Neutrophil (primary cell): Measurements from ENCODE around the gene KANSL3.
"Not testable (repeated sequence)": the region's sequence is repeated elsewhere in the genome, so short reads cannot be mapped to it uniquely, and the experiment has no call there.

Experiments
- H3K27ac ChIP-seq: fragments of 200-600 bp; sonication (generic); 2 replicates; pipeline ENCODE4 v1.5.1; 2016; ENCODE audit warnings: mild to moderate bottlenecking, moderate library complexity
- H3K27me3 ChIP-seq: fragments of 200-600 bp; sonication (generic); 2 replicates; pipeline ENCODE4 v1.6.0; 2016; ENCODE audit warnings: mild to moderate bottlenecking
- H3K36me3 ChIP-seq: fragments of 200-600 bp; sonication (generic); 2 replicates; pipeline ENCODE4 v1.5.1; 2017
- H3K4me1 ChIP-seq, 2 experiments: fragments of 200-600 bp in 1 of 2; sonication (generic) in 1 of 2; 1 replicate in 1 of 2; 2 replicates in 1 of 2; pipeline versions ENCODE4 v1.5.1 to v1.6.1; 2013 to 2016; ENCODE audit warnings: low read depth in 1 of 2, low read length in 1 of 2, mild to moderate bottlenecking in 1 of 2, moderate library complexity in 1 of 2; ENCODE audit not compliant: control insufficient read depth in 1 of 2, insufficient read depth in 1 of 2
- H3K4me3 ChIP-seq, 2 experiments: fragments of 200-600 bp in 1 of 2; sonication (generic) in 1 of 2; 1 replicate in 1 of 2; 2 replicates in 1 of 2; pipeline ENCODE4 v1.5.1; 2013 to 2016; ENCODE audit warnings: low read depth in 1 of 2, low read length in 1 of 2, mild to moderate bottlenecking in 1 of 2, moderate library complexity in 1 of 2
- H3K9me3 ChIP-seq: fragments of 200-600 bp; sonication (generic); 2 replicates; pipeline ENCODE4 v1.5.1; 2016
- TF ChIP-seq, protein P1 (sequence below): fragments of 200-600 bp; sonication (generic); IDR thresholded peaks from 2 replicates; pipeline ENCODE4 v1.5.1; 2016; ENCODE audit warnings: antibody characterized with exemption

KANSL3 gene

DNA sequence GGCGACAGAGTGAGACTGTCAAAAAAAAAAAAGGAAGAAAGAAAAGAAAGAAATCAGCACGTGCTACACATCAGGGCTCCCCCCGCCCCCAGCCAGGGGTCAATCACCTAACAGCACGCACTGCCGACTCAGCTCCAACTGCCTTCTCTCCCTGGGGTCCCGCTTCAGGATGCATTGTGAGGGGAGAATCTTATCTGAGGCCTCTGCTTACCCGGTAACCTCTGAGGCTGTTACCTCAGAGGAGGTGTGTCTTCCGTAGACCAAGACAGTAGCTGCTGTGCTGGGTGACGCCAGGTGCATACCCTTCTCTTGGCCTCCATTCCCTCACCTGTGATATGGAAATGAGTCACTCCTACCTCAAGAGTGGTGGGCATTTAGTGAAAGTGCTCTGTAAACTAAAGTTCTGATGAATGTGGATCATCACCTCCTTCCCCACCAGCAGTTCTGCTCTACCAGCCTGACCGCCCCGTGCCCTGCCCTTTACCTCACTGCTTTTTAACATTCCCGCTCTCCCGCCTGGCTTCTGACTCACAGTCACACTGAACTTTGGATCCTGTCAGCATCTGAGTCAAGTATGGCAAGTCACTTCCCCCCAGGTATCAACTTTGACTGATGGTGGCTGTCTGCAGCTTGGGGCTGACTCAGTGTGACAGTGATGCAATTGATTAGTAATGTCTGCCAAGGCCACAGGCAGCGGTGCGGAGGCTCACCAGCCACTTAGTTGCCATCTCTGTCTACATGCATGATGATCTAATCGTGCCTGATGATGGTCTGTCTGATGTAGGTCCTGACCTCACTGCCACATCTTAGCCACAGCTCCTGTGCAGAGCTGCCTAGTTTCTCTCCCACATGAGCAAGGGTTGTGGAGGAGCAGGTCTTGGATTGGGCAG is 81.4 kb downstream of the KANSL3 start:
- Histone ChIP-seq H3K27me3 (no peaks in the 10 kb centered on the region), H3K4me3 (no peak overlapping the region), H3K27ac (no peak overlapping the region), H3K9me3 (no peaks in the 10 kb centered on the region), H3K36me3 (peaks cover 23% of the 10 kb centered on the region), H3K4me1 (peaks cover 5% of the 10 kb centered on the region in 2 experiments)
- TF ChIP-seq, protein P1, sequence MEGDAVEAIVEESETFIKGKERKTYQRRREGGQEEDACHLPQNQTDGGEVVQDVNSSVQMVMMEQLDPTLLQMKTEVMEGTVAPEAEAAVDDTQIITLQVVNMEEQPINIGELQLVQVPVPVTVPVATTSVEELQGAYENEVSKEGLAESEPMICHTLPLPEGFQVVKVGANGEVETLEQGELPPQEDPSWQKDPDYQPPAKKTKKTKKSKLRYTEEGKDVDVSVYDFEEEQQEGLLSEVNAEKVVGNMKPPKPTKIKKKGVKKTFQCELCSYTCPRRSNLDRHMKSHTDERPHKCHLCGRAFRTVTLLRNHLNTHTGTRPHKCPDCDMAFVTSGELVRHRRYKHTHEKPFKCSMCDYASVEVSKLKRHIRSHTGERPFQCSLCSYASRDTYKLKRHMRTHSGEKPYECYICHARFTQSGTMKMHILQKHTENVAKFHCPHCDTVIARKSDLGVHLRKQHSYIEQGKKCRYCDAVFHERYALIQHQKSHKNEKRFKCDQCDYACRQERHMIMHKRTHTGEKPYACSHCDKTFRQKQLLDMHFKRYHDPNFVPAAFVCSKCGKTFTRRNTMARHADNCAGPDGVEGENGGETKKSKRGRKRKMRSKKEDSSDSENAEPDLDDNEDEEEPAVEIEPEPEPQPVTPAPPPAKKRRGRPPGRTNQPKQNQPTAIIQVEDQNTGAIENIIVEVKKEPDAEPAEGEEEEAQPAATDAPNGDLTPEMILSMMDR: no peak

DNA sequence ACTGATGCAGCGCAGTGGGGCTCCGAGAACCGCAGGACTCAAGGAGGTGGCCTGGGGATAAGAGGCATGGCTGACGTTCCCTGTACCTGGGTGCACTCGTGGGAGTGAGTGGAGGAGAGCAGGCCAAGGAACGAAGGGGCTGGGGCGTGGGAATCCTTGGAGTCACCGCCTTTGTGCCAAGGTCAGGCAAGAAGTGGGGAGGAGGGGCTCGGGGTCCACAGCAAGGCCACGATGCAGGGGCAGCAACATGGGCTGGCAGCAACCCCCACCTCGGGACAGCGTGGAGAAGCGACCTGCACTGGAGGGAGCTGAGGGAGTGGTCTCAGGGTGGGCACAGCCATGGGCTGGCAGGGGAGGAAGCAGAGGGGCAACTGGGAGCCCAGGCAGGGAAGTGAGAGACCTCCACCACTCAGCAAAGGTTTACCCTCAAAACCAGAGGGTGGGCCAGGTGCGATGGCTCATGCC is 82.9 kb downstream of the KANSL3 start:
- H3K9me3 ChIP-seq: no peaks in the 10 kb centered on the region
- H3K4me3 ChIP-seq: no peak overlapping the region
- H3K27me3 ChIP-seq: no peaks in the 10 kb centered on the region
- TF ChIP-seq, protein P1: no peak
- no peak overlapping the region for H3K27ac ChIP-seq
- H3K4me1 ChIP-seq: peaks cover 5% of the 10 kb centered on the region in 2 experiments
- H3K36me3 ChIP-seq: peaks cover 38% of the 10 kb centered on the region

DNA sequence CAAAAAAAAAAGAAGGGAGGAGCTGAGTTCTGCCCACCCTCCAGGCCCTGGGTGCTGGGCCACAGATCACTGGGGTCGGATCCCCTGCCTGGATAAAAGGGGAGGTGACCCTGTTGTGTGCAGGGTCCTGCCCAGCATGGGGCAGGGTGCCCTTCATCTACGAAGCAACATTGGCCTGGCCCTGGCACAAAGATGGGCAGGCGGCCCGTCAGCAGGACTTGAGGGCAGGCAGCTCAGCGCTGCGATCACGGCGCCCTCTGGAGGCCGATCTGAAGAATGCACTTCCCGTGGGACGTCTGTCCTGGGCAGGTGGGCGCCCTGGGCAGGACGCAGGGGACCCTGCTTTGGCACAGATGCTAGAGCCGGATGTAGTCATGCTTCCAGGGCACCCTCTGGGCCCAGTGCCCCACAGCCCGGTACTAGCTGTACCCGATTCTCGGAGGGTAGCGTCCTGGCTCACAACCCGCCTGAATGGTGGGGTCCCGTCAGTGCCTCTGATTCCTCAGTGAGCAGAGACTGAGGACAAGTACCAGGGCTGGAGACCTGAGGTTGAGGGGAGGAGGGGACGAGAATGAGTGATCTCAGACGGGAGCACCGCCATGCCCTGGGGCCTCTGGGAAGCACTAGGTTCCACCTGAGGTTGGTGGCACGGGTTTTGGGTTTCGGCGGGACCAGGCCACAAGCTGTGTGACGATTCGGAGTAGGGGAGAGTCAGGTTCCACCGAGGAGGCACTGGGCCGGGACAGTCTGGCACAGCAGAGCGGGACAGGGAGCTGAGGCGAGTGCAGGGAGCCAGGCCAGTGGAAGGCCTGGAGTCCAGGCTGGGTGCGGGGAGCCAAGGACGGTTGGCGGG is 83.6 kb downstream of the KANSL3 start:
- Histone ChIP-seq H3K27ac (peak overlapping the region; percentile 23), H3K9me3 (no peaks in the 10 kb centered on the region), H3K4me3 (no peak overlapping the region), H3K36me3 (peaks cover 45% of the 10 kb centered on the region), H3K4me1 (peaks cover 5% of the 10 kb centered on the region in 2 experiments), H3K27me3 (no peaks in the 10 kb centered on the region)
- TF ChIP-seq, protein P1: peak; percentile 90

DNA sequence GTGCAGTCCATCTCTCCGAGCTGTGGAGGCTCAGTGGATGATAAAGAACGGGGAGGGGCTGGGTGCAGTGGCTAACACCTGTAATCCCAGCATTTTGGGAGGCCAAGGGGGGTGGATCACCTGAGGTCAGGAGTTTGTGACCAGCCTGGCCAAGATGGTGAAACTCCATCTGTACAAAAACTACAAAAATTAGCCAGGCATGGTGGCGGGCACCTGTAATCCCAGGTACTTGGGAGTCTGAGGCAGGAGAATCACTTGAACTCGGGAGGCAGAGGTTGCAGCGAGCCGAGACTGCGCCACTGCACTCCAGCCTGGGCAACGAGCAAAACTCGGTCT is 84.2 kb downstream of the KANSL3 start:
- Histone ChIP-seq H3K36me3 (peaks cover 50% of the 10 kb centered on the region), H3K27ac (peak overlapping the region; percentile 23)
- not testable (repeated sequence) for H3K9me3 ChIP-seq, H3K4me1 ChIP-seq, H3K4me3 ChIP-seq, H3K27me3 ChIP-seq

DNA sequence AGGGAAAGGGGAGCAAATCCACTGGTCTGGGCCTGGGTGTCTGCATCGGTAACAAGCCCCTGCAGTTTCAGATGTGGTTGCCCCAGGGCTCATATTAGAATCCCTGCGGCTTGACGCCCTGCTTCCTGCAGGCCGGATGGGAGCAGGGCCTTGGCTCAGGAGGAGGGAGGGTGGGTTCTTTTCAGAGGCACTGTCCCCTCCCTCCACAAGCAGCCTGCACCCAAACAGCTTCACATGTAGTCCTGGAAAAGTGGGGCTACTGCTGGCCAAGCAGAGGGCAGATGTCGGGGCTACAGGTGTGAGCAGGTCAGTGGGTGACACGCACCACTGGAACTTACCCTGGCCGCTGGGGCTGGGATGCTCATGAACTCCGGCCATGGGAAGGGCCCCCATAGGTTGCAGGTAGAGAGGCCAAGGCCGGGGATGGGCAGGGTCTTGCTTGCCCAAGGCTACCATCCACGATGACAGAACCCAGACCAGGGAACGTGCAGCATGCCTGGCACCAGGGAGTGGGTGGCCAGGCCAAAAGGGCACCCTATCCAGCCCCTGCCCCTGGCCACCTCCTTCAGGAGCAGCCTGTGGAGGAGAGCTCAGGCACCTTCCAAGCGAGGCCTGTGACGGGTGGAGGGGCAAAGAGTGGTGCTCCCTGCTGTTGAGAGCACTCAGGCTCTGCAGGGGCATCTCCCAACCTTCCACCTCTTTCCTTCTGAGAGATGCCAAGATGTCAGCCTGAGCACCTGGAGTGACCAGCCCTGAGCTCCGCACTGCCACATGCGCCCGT is 84.7 kb downstream of the KANSL3 start:
- H3K4me1 ChIP-seq: peaks cover 5% of the 10 kb centered on the region in 2 experiments
- no peaks in the 10 kb centered on the region for H3K27me3 ChIP-seq
- H3K36me3 ChIP-seq: peaks cover 56% of the 10 kb centered on the region
- TF ChIP-seq, protein P1: no peak
- no peak overlapping the region for H3K4me3 ChIP-seq
- peak overlapping the region; percentile 23 for H3K27ac ChIP-seq
- H3K9me3 ChIP-seq: no peaks in the 10 kb centered on the region
